OCI-LY7 (cell line): ENCODE results near the gene ELP1. TPM values are rescaled to one million over a fixed set of nuclear protein-coding genes. Genes with fewer than 3 reads are reported as not detected.

Experiments
- BruUV-seq: library from RNA; stranded (reverse); fragments of 400-500 nt; replicated peaks from 2 replicates; lab custom pipeline; 2021; lab: Mats Ljungman, UMichigan
- CTCF ChIA-PET: fragments of 300-600 bp; sonication (Branson Sonifier 250); formaldehyde crosslinking; loops from one replicate; lab custom pipeline; 2022; ENCODE audit warnings: antibody characterized with exemption; ENCODE audit not compliant: unreplicated experiment; lab: Charles Lee
- POLR2A ChIA-PET: fragments of 300-600 bp; sonication (Branson Sonifier 250); formaldehyde crosslinking; loops from one replicate; lab custom pipeline; 2022; ENCODE audit warnings: antibody characterized with exemption; lab: Charles Lee
- DNase-seq: peaks from one replicate; pipeline ENCODE4 v3.0.0-alpha.2; 2015; ENCODE audit warnings: low spot score
- H2AFZ ChIP-seq: fragments of 200-600 bp; sonication (generic), shearing (Covaris generic); 2 replicates; pipeline ENCODE4 v1.6.1; 2014; ENCODE audit warnings: mild to moderate bottlenecking, antibody characterized with exemption, low read length, moderate library complexity
- H3K27ac ChIP-seq: fragments of 200-600 bp; sonication (generic); 2 replicates; pipeline ENCODE4 v1.5.1; 2014; ENCODE audit warnings: mixed run types, low read depth, mild to moderate bottlenecking, moderate library complexity, low read length, inconsistent platforms; ENCODE audit not compliant: poor library complexity, severe bottlenecking
- H3K36me3 ChIP-seq: fragments of 200-600 bp; sonication (generic); 2 replicates; pipeline ENCODE4 v1.6.1; 2014; ENCODE audit warnings: mild to moderate bottlenecking, antibody characterized with exemption, low read length, moderate library complexity, mixed read lengths; ENCODE audit not compliant: insufficient read depth
- H3K4me1 ChIP-seq: fragments of 200-600 bp; sonication (generic); 2 replicates; pipeline ENCODE4 v1.5.1; 2014; ENCODE audit warnings: mild to moderate bottlenecking, low read length; ENCODE audit not compliant: insufficient read depth, poor library complexity, severe bottlenecking
- H3K4me2 ChIP-seq: fragments of 200-600 bp; sonication (generic); 2 replicates; pipeline ENCODE4 v1.6.1; 2014; ENCODE audit warnings: mild to moderate bottlenecking, low read length
- H3K4me3 ChIP-seq: fragments of 200-600 bp; sonication (generic); 2 replicates; pipeline ENCODE4 v1.5.1; 2014; ENCODE audit warnings: mild to moderate bottlenecking, low read depth, low read length; ENCODE audit not compliant: poor library complexity, severe bottlenecking
- H3K79me2 ChIP-seq: fragments of 200-600 bp; sonication (generic); 2 replicates; pipeline ENCODE4 v1.6.1; 2016; ENCODE audit warnings: low read depth, mild to moderate bottlenecking, low read length, moderate library complexity, mixed read lengths; ENCODE audit not compliant: insufficient read depth
- H3K9me2 ChIP-seq: fragments of 200-600 bp; sonication (generic); 2 replicates; pipeline ENCODE4 v1.6.1; 2016; ENCODE audit warnings: mild to moderate bottlenecking, low read length, mixed read lengths; ENCODE audit not compliant: insufficient read depth
- H3K9me3 ChIP-seq: fragments of 200-600 bp; sonication (generic); 2 replicates; pipeline ENCODE4 v1.6.1; 2014; ENCODE audit warnings: mild to moderate bottlenecking, mixed run types, low read length, mixed read lengths
- H4K20me1 ChIP-seq: fragments of 200-600 bp; sonication (generic); 2 replicates; pipeline ENCODE4 v1.6.1; 2014; ENCODE audit warnings: mild to moderate bottlenecking, antibody characterized with exemption, low read length, moderate library complexity, mixed read lengths; ENCODE audit not compliant: insufficient read depth
- CTCF ChIP-seq: fragments of 200-600 bp; sonication (generic); conservative IDR thresholded peaks from 2 replicates; pipeline ENCODE4 v1.5.1; 2014; ENCODE audit warnings: mild to moderate bottlenecking, antibody characterized with exemption, low read length, moderate library complexity, mixed read lengths
- EZH2phosphoT487 ChIP-seq: fragments of 200-600 bp; sonication (generic); IDR thresholded peaks from 2 replicates; pipeline ENCODE4 v1.6.1; 2018; ENCODE audit warnings: low read depth, borderline replicate concordance, mild to moderate bottlenecking, mixed run types, antibody characterized with exemption, low read length, moderate library complexity, mixed read lengths
- intact Hi-C: fragments of 100-400 bp; cut with micrococcal nuclease; formaldehyde crosslinking; loops from one replicate; pipeline ENCODE4 v1.10.0; 2022; ENCODE audit not compliant: unreplicated experiment
- total RNA-seq, 2 experiments: library from RNA; depleted of rRNA in 1 of 2; stranded (reverse); fragments of >200 nt in 1 of 2; shearing (Covaris generic) in 1 of 2; gene quantifications; 2 replicates each; pipeline ENCODE4 v1.2.3, GENCODE V29; 2014 to 2022

ELP1 gene
- total RNA-seq, 2 experiments from 2014 or later, result 33.3 to 42.0 TPM

GRCh38 chr9:108937561-108938305 is 3.8 kb upstream of the ELP1 start:
- intact Hi-C loops, result no loop called here
- Histone ChIP-seq H3K36me3 (peaks cover 37% of the 10 kb centered on the region), H2AFZ (no peak overlapping the region), H3K79me2 (peaks cover 15% of the 10 kb centered on the region), H3K27ac (no peak overlapping the region), H3K4me1 (peaks cover 8% of the 10 kb centered on the region), H3K4me2 (no peak overlapping the region), H4K20me1 (no peaks in the 10 kb centered on the region), H3K9me2 (no peaks in the 10 kb centered on the region), H3K9me3 (no peaks in the 10 kb centered on the region), H3K4me3 (no peak overlapping the region)
- TF ChIP-seq CTCF (no peak), EZH2phosphoT487 (no peak)
- ChIA-PET CTCF (no interaction called here), POLR2A (no interaction called here)
- no peak for DNase-seq
- BruUV-seq, result no TSS peak

GRCh38 chr9:108934323-108934893 is 484 bp upstream of the ELP1 start, which contains the start of gene ABITRAM:
TSS of gene ABITRAM (plus strand) at chr9:108934400. CDS start at chr9:108934487, 87 bp downstream.
- Histone ChIP-seq H3K4me1 (peaks cover 22% of the 10 kb centered on the region), H4K20me1 (peaks cover 8% of the 10 kb centered on the region; the same call in 1 of the 2 replicates), H3K4me2 (peak within 1 kb of the TSS; percentile 96), H3K27ac (peak within 1 kb of the TSS; percentile 70), H3K9me3 (no peaks in the 10 kb centered on the region), H3K9me2 (no peaks in the 10 kb centered on the region), H3K4me3 (peak within 1 kb of the TSS; percentile 98), H3K79me2 (peaks cover 32% of the 10 kb centered on the region), H3K36me3 (peaks cover 25% of the 10 kb centered on the region), H2AFZ (peak within 1 kb of the TSS; percentile 98)
- peak; percentile 92 for DNase-seq
- ChIA-PET CTCF (no interaction called here), POLR2A (no interaction called here)
- TF ChIP-seq EZH2phosphoT487 (no peak), CTCF (no peak)
- TSS peak; percentile 52 for BruUV-seq
- intact Hi-C loops, result loop anchor here (5.0 kb wide), 1 partner anchor 183 kb away; the partner anchor contains the start of gene TMEM245
